Stimulated activated CD4-positive, alpha-beta T cell treated with anti-CD3 and anti-CD28 coated beads, Interleukin-12 subunit alpha, Interleukin-12 subunit beta, amount 100 ng/mL, for 24 hours (primary cell): Measurements from ENCODE around the gene GRID2IP.

Source experiments
- DNase-seq, 2 experiments: peaks; one replicate each; pipeline ENCODE4 v3.0.0-alpha.2; 2020; ENCODE audit warnings: low read depth in 2 of 2

Gene GRID2IP

DNA sequence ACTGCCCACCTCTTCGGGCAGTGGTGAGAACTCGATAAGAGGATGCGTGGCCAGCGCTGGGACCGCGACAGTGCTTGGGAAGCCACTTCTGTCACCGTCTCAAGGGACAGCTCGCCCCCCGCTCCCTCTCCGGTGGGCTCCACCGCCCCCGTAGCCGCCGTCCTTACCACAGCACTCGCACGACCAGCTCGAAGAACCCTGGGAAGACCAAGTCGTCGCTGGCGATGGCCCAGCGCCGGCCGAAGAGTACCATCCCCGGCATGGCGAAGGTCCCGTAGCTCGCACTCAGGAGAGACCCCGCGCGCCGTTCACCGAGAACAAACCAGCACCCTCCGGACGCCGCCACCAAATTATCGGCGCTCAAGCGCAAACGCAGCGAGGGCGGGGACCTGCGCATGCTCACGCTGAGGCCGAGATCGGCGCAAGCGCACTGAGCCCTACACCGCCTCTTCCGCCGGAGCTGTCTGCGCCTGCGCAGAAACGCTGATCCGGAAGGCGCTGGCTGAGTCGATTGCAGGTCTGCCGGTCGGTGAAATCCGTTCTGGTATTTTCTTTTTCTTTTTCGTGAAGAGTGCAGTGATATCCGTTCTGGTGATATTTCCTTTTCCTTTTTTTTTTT, 103.6 kb downstream of the GRID2IP start, which contains the start of gene DAGLB:
Gene DAGLB (minus strand): TSS at position 374 of the 619 bp plus-strand sequence. CDS start 112 bp downstream, at position 262.
- peak; percentile 89 to 94 for DNase-seq
